HG03108 (cell line): ENCODE data around the gene CD207.
"Not testable (repeated sequence)": the region's sequence is repeated elsewhere in the genome, so short reads cannot be mapped to it uniquely, and the experiment has no call there.

Source experiments
- ATAC-seq: cut with Tn5 transposase; IDR thresholded peaks from one replicate; pipeline ENCODE4 v1.9.1; 2021; ENCODE audit warnings: moderate library complexity; ENCODE audit not compliant: unreplicated experiment

Gene CD207

DNA sequence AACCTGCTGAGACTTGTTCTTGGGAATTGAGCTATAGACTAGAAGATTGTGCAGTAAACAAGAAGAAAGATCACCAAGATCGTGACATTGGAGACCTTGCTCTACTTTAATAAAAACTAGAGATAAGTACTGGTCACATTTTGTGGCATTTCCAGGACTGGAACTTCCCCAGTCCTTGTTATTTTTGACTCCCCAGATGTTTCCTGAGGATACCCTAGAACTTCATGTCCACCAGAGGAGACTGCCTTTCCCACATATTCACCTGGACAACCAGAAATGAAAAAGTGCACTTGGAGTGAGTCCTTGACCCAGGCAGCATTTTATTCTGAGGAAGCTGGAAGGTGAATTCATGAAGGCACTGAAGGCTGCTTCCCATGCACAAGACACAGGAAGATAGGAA is 5.7 kb downstream of the CD207 start:
- ATAC-seq: no peak

DNA sequence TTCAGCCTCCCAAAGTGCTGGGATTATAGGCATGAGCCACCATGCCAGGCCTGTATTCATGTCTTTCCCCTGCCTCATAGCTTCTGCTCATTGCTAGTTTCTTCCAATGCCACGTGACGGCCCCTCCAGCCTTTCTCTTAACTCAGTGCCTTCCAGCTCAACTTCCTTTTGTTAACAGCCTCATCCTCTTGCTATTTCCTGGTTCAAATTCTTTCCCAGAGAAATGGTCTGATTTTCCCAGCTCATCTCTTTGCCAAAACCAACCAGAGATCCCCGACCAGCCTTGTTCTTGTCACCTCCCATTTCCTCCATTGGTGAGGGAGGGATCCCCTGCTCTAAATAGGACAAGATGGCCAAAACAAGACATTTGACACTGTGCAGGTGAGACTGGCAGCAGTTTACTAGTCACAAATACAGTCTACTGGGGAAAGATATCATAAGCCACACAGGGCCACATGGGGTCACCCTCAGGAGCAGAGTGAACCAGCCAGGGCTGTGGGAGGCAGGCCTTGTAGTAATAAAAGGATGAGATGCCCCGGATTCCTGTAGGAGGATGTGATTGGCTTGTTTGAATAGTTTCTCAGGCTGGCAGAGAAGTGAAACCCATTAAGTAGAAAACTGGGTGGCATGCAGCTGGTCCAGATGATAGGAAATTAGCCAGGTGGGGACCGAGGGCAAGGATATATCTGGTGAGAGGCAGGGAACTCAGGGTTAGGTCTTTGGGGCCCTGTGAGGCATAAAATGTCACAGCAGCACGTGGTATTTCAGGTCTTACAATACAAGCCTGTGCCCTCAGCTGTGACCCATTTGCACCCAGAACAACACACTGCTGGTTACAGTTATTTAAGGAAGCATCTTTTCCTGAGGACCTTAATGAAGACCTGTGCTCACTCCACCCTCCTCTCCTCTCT is 6.4 kb downstream of the CD207 start:
- no peak for ATAC-seq

DNA sequence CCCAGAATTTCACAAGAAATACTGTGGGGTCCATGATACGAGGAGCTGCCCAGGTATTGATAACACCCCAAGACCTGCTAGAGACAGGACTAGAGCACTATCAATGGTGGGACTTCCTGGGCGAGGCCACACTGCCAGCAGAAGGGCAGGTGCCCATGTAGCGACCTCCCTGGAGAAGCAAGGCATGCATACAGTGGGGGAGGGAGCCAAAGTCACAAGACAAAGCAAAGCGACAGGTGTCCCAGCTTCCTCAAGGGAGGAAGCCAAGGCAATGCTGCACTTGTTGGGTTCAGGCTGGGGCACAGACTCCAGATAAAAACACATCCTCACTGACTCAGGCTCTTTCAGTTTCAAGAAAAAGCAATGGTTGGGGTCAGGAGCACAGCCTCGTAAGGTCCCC is 7.5 kb downstream of the CD207 start:
- ATAC-seq: no peak

DNA sequence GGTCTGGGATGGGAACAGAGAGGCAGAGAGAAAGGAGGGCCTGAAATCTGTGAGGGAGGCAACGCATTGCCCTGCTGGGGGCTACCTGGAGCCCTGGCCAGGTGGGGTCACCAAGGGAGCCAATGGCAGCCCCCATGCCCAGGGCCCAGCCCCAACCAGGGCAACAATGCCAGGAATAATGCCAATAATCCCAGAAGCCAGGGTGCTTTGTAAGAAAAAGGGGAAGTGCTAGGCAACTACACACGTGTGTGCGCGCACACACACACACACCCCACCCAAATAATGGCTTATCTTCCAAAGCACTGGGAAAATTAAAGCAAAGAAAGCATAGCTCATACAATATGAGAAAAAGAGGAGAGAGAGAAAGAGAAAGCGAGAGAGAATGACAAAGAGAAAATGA is 8.2 kb downstream of the CD207 start:
- no peak for ATAC-seq

DNA sequence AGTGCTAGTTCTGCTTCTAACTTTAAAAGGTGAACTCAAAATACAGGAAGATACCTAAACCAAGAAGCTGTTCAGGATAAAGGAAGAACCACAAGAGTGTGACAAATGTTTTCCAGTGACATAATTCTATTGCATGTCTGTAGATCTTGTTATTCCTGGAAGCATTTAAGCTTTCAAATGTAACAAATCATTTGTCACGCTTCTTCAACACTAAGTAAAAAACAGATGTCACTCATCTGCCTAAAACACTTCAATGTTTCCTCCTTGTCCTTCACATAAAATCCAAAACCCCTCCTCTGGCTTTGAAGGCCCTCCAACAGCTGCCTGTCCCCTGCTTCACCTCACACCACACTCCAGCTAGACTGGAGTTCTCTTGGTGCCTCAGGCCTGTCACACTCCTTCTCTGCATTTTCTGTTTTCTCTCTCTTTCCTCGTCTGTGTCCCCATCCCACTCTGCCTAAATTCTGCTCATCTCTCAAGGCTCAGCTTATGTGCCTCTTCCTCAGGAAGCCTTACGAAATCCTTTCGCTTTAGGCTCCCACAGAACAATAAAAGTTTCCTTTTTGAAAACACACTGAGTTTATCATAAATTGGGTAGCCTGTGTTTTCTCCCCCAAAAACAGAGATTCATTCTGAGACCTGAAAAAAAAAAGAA is 8.8 kb downstream of the CD207 start:
- ATAC-seq: no peak

DNA sequence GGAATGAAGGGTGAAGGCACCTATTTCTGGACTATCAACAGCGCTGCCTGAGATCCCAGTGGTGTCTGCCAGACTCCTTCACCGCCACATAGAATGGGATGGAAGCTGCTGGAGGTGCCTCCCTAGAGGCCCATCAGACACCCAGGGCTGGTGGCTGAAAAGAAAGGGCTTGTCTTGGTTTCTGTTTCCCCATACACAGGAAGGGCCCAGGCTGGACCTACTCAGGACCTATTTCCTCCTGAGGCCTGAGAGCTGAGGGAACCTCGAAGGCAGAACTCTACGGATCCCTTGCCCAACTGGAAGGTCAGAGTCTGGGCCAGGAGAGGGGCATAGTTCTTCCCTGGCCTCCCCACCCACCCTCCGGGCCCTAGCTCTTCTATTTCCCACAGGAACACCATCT is 12.4 kb downstream of the CD207 start:
- ATAC-seq: no peak

DNA sequence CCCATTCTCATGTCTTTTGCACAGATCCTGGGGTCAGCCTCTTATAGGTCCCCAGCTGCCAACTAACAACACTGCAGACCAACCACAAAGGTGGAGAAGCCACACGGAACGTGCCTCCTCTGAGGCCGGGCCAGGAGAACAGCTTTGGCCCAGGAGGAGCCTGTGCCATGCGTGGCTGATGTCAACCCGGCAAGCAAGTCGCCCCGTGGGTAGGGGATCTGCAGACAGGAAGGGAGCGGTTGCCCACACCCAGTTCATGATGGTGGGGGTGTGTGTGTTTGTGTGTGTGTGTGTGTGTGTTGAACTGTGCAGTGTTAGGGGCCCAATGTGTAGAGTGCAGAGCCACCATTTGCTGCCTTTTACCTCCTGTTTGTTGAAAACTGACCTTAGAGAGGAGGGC is 12.8 kb downstream of the CD207 start:
- ATAC-seq: no peak

DNA sequence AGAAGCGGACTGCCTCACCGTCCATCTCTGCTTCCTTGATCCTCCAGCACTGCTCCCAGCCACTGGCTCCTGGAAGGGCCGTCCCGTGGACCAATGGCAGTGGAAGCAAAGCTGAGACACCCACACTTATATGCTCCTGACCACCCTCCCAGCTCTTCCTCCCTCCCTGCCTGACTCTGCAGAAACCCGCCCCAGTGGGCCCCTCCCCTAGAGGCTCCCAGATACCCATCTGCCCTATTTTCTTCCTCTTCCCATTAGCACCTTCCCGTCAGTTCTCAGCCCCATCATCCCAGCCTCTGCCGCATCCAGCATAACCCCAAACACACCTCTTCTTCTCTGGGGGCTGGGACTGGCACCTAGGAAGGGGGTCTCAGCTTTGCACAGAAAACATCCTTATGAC is 15.1 kb downstream of the CD207 start, which contains the start of gene CLEC4F:
Gene CLEC4F (minus strand): TSS at position 101 of the 400 bp plus-strand sequence. CDS start 76 bp downstream, at position 25.
- no peak for ATAC-seq

DNA sequence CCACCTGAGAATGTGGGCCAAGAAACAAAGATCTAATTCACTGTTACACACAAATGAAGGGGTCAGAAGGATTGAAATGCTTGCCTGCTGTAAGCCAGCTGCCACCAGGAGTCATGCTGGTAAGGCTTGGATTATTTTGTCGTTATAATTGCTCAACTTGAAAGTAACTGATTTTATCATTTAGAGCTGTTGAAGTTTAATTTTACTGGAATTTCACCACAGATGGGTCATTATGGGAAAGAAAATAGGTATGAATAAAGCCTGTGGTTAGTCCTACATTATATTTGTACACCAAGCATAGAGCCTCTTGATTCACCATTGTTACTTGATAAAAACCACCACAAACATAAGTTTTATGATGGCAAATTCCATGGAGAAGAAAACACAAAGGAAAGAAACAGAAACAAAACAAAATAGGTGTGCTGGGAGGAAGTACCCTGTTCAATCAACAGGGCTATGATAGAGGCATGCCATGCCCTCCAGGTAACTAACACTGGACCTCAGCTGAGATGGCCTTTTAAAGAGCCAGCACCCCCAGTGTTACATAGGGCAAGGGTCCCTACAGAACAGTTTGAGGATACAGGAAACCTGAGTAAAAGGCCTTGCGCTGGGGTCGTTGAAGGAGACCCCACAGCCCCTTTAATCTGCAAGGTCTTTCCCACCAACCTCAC is 18.2 kb downstream of the CD207 start:
- no peak for ATAC-seq

DNA sequence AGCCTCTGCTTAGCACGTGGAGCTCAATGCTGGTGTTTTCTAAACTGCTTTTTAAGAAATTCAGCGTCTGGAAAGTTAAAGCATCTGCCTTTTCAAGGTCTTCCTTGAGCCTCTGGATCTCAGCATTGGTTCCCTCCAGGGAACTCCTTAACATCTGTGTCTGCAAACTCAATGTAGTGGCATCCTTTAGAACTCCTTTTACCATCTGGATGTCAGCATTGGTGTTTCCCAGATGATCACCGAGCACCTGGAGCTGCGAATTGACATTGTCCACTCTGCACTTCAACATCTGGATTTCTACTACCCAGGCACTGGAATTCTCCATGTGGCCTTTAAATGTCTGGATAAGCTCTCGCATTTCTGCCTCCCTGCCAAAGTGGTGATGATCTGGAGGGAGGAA is 18.9 kb downstream of the CD207 start:
- no peak for ATAC-seq

DNA sequence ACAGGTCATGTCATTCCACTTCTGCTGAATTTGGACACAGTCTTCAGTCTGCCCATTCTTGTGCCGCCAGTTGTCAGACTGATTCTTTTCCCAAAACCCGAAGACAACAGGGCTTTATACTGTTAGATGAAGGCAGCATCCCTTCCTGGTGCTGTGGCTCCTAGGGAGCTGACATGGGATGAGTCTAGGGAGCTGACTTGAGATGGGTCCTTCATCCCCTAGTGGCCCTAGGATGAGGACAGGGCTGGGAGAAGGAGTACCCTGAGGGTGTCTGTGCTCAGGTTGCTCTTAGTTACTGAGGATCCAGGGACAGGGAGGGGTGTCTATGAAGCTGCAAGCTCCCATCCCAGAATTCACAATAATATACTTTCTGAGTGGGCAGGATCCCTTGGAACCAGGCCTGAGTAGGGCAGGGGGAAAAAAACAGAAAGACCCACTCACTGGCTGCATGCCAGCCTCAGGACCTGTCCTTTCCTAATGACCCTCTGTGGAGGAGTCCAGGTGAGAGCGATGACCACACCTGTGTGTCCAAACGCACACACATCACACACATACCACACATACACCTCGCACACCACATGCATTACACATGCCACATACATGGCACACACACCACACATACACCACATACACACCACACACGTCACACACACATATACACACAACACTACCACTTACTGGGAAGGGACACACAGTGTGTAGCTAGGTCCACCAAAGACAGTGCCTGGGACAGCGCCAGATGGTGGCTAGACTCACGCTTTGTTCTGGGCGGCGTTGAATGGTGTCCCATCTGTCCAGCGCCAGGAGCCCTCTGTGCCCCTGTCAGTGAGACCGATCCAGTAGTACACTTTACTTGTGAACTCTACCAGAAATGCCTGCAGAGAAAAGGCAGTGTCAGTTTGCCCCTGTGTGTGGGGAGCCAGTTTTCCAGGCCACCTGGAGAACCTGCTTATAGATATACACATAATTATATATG is 26.3 kb downstream of the CD207 start:
- ATAC-seq: no peak

DNA sequence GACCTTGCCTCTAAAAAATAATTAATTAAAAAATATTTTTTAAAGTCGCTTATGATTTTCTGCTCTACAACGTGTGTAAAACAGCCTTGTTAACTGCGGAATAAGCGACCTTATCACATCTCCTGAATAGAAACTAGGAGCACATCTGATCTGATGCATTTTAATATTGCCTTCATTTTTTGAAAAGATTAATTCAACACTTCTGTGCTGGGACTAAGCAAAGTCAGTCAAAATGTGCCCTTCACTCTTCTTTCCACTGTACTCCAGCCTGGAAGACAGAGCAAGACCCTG is 27.8 kb downstream of the CD207 start:
- ATAC-seq: no peak

DNA sequence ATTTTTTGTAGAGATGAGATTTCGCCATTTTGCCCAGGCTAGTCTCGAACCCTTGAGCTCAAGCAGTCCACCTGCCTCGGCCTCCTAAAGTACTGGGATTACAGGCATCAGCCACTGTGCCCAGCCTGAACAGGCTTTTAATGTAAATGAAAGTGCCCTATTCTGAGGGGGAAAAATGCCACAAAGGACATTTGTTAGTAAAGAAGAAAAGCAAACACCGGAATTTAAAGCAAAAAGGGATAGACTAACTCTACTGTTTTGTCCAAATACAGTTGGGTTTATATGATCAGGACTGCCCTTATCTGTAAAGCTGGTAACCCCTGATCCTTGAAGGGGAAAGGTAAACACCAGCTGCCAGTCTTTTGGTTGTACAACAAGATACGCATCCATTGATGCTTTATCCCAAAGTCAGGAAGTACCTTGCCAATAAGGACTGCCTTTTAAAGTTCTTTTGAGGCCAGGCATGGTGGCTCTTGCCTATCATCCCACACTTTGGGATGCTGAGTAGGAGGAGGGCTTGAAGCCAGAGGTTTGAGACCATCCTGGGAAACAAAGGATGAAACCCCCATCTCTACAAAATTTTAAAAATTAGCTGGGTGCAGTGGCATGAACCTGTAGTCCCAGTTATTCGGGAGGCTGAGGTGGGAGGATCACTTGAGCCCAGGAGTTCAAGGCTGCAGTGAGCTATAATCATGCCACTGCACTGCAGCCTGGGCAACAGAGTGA is 28.4 kb downstream of the CD207 start:
- ATAC-seq: no peak

DNA sequence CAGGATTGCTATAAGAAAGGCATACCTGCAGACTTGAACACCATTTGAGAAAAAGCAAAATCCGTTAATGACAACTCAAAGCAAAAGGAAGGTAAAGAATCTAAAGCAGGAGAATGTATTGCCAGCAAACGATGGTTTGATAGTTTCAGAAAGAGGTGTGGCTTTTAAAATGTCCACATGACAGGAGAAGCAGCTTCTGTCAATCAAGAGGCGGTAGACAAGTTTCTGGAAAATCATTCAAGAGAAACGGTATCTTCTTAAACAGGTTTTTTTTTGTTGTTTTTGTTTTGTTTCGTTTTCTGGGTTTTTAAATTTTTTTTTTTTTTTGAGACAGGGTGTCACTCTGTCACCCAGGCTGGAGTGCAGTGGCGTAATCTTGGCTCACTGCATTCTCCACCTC is 29.0 kb downstream of the CD207 start:
- ATAC-seq: no peak

DNA sequence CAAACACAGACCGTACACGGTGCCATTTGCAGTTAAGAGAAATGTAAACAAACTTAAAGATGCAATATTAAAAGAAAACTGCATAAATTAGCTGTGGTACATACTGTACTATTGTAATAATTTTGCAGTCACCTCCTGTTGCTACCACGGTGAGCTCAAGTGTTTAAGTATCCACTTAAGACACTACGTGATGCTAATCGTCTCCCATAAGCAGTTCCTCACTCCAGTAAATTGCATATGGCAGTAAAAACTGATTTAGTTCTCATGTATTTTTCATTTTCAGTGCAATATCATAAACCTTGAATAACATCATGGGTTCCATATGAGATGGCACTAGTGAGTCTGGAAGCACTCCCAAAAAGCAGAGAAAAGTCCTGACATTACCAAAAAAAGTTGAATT is 29.6 kb downstream of the CD207 start:
- ATAC-seq: no peak

DNA sequence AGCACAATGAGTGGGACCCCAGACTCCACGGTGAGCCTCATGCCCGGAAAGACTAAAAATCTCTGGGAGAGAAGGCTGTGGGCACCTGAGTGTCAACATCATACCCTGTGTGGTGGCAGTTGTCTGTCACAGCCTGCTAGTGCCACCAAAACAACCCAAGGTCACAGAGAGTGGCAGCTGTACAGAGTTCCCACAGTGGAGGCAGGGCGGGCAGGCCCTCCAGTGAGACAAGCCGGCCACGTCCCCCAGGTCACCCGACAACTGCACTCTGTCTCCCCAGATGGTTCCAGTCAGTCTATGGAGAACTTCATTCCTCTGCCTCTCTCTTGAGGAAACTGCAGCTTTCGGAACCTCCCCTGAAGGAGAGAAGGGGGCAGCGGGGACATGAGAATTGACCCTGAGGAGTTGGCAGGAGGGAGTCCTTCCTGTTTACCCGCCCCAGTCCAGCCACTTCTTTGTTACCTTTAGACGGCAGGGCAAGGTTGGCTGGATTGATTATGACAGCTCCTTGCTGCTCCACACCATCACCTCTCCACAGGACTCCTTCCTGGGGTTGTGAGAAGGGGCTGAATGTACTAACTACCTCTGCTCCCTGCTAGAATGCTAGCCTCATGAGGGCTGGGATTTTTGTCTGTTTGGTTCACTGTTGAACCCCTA is 33.9 kb downstream of the CD207 start:
- ATAC-seq: no peak

DNA sequence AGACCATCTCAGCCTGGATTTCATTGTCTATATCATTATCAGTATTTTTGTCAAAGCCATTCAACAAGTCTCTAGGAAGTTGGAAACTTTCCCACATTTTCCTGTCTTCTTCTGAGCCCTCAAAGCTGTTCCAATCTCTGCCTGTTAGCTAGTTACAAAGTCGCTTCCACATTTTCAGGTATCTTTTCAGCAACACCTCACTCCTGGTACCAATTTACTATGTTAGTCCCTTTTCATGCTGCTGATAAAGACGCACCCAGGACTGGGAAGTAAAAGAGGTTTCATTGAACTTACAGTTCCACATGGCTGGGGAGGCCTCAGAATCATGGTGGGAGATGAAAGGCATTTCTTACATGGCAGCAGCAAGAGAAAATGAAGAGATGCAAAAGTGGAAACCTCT is 35.9 kb downstream of the CD207 start:
- ATAC-seq: no peak

DNA sequence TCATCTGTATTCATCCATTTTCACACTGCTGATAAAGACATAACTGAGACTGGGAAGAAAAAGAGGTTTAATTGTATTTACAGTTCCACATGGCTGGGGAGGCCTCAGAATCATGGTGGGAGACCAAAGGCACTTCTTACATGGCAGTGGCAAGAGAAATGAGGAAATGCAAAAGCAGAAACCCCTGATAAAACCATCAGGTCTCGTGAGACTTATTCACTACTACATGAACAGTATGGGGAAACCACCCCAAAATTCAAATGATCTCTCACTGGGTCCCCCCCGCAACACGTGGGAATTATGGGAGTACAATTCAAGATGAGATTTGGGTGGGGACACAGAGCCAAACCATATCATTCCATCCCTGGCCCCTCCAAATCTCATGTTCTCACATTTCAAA is 37.6 kb downstream of the CD207 start:
- not testable (repeated sequence) for ATAC-seq

DNA sequence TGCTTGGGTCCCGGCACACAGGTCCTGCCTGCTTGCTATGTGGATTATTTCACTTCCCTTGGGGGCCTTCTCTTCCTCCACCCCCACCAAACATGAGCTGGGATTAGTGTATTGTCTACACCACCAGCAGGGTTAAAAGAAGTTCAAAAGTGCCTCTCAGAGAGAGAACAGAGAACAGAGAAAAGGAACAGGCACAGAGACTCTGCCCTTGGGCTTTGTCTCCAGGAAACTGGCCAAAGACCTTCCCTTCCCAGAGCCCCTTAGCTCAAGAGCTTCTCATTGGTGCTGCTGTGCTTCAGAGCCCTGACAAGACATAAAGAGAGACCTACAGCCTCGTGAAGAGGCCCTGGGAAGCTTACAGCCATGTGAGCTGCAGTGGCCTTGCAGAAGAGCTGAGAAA is 38.1 kb downstream of the CD207 start:
- ATAC-seq: no peak

DNA sequence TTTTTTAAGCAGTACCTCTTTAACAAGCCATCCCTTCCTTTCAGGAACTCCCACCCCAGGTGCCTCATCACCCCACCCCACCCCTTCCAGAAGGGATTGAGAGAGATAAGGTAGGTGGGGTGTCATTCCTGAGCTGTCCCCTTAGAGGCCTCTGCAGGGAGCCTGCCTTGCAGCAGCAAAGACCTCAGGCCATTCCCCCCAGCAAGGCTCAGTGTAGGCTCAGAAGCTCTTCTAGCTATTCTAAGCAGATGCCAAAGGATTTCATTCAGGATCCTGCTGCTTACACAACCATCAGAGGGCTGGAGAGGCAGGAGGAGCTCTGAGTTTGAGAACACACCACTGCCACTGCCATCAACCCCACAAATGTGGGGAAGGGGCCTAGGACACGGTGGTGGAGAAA is 39.4 kb downstream of the CD207 start:
- ATAC-seq: no peak
